Left lung (tissue), 10 donors: ENCODE results near the gene CENPP. TPM values are rescaled to one million over a fixed set of nuclear protein-coding genes. Genes with fewer than 3 reads are reported as not detected.

Experiments
- ATAC-seq: fragments of 200-7000 bp; cut with Tn5 transposase; one replicate; pipeline ENCODE4 v1.9.1; 2020; ENCODE audit warnings: moderate library complexity
- DNase-seq, 4 donors: peaks; one replicate each; pipeline ENCODE4 v3.0.0-alpha.2; 2013 to 2020
- H3K27ac ChIP-seq, 2 donors: fragments of 200-600 bp; sonication (generic) in 1 of 2; one replicate each; pipeline versions ENCODE4 v1.5.0 to v1.8.0; 2020 to 2021
- H3K27me3 ChIP-seq, 2 donors: fragments of 200-600 bp; sonication (generic) in 1 of 2; one replicate each; pipeline versions ENCODE4 v1.5.0 to v1.8.0; 2020 to 2021
- H3K36me3 ChIP-seq, 2 donors: fragments of 200-600 bp; sonication (generic) in 1 of 2; one replicate each; pipeline versions ENCODE4 v1.5.0 to v1.8.0; 2020 to 2021
- H3K4me1 ChIP-seq, 2 donors: fragments of 200-600 bp; one replicate each; pipeline ENCODE4 v1.8.0; 2021
- H3K4me3 ChIP-seq, 2 donors: fragments of 200-600 bp; sonication (generic) in 1 of 2; one replicate each; pipeline versions ENCODE4 v1.5.0 to v1.8.0; 2020 to 2021; ENCODE audit warnings: mild to moderate bottlenecking in 1 of 2
- H3K9me3 ChIP-seq, 2 donors: fragments of 200-600 bp; sonication (generic) in 1 of 2; one replicate each; pipeline versions ENCODE4 v1.5.0 to v1.8.0; 2020 to 2021
- CTCF ChIP-seq, 2 donors: fragments of 200-600 bp; sonication (generic) in 1 of 2; IDR thresholded peaks; one replicate each; pipeline versions ENCODE4 v1.5.0 to v1.8.0; 2021; ENCODE audit warnings: antibody characterized with exemption in 2 of 2
- intact Hi-C, 2 donors: fragments of 100-400 bp; cut with DNase I; formaldehyde crosslinking; loops; one replicate each; pipeline versions ENCODE4 v1.11.2 to v1.14.2; 2022
- polyA plus RNA-seq, 6 donors: library from polyadenylated mRNA; unstranded; fragments of 120-200 nt; gene quantifications; one replicate each; pipeline ENCODE4 v1.2.1, GENCODE V29; 2013; ENCODE audit not compliant: insufficient read length in 6 of 6
- total RNA-seq, 2 donors: library from RNA; stranded (reverse); fragmentation: NEBNext Ultra II Directional; extraction: Animal tissue kit (Norgen Biotek cat#: 25700); gene quantifications; one replicate each; pipeline ENCODE4 v1.2.1, GENCODE V29; 2021
- donor health status: DM: no; HTN: yes; CAD: no.
- donor health status: DM: no; HTN: no; CAD: no.

CENPP gene
- total and polyA plus RNA-seq, 8 donors = 3.2 to 9.0 (median 5.7) TPM

GRCh38 chr9:92503156-92503555 is 177.4 kb downstream of the CENPP start:
- no peak for TF ChIP-seq CTCF (IDR thresholded peaks at IDR 0.05)
- intact Hi-C loops = no loop called here
- Histone ChIP-seq H3K4me1 (peaks cover 0 to 8% of the 10 kb centered on the region in 2 donors), H3K27me3 (no peaks in the 10 kb centered on the region), H3K9me3 (no peaks in the 10 kb centered on the region), H3K4me3 (no peak overlapping the region), H3K36me3 (no peaks in the 10 kb centered on the region), H3K27ac (no peak overlapping the region)
- DNase-seq (no peak), ATAC-seq (no peak)

GRCh38 chr9:92504881-92505280 is 179.1 kb downstream of the CENPP start:
- intact Hi-C loops = no loop called here
- H3K27me3 ChIP-seq = no peaks in the 10 kb centered on the region
- TF ChIP-seq CTCF (IDR thresholded peaks at IDR 0.05) = no peak
- ATAC-seq (no peak), DNase-seq (no peak)
- peaks cover 0 to 8% of the 10 kb centered on the region in 2 donors for H3K4me1 ChIP-seq
- H3K9me3 ChIP-seq = no peaks in the 10 kb centered on the region
- H3K4me3 ChIP-seq = no peak overlapping the region
- no peaks in the 10 kb centered on the region for H3K36me3 ChIP-seq
- no peak overlapping the region for H3K27ac ChIP-seq

- Histone ChIP-seq H3K36me3 (no peaks in the 10 kb centered on the region), H3K27me3 (no peaks in the 10 kb centered on the region), H3K9me3 (no peaks in the 10 kb centered on the region), H3K27ac (peak overlapping the region in 1 of 2 donors; percentile 53), H3K4me3 (no peak overlapping the region), H3K4me1 (peaks cover 0 to 8% of the 10 kb centered on the region in 2 donors)
- DNase-seq (no peak), ATAC-seq (peak; percentile 51)
- no peak for TF ChIP-seq CTCF (IDR thresholded peaks at IDR 0.05)
- intact Hi-C loops = no loop called here
These were observed 180.6 kb downstream of the CENPP start for GRCh38 chr9:92506184-92506857.

GRCh38 chr9:92507005-92507404 is 181.3 kb downstream of the CENPP start:
- H3K36me3 ChIP-seq = no peaks in the 10 kb centered on the region
- H3K27ac ChIP-seq = peak overlapping the region in 1 of 2 donors; percentile 53
- ATAC-seq = no peak
- intact Hi-C loops = no loop called here
- H3K27me3 ChIP-seq = no peaks in the 10 kb centered on the region
- H3K9me3 ChIP-seq = no peaks in the 10 kb centered on the region
- DNase-seq = no peak
- no peak for TF ChIP-seq CTCF (IDR thresholded peaks at IDR 0.05)
- H3K4me3 ChIP-seq = no peak overlapping the region
- H3K4me1 ChIP-seq = peaks cover 0 to 8% of the 10 kb centered on the region in 2 donors

GRCh38 chr9:92507496-92507895 is 181.7 kb downstream of the CENPP start:
- peak overlapping the region in 1 of 2 donors; percentile 53 for H3K27ac ChIP-seq
- no peaks in the 10 kb centered on the region for H3K36me3 ChIP-seq
- no peak overlapping the region for H3K4me3 ChIP-seq
- intact Hi-C loops = no loop called here
- peaks cover 0 to 8% of the 10 kb centered on the region in 2 donors for H3K4me1 ChIP-seq
- no peak for ATAC-seq
- no peak for TF ChIP-seq CTCF (IDR thresholded peaks at IDR 0.05)
- no peaks in the 10 kb centered on the region for H3K27me3 ChIP-seq
- DNase-seq = no peak
- no peaks in the 10 kb centered on the region for H3K9me3 ChIP-seq
